GM21367 (cell line): ENCODE results near the gene MAVS.
A peak's percentile ranks its signal among the peaks of the same experiment; 100 is the strongest.
"Not testable (repeated sequence)": the region's sequence is repeated elsewhere in the genome, so short reads cannot be mapped to it uniquely, and the experiment has no call there.

Experiments
- ATAC-seq: cut with Tn5 transposase; IDR thresholded peaks from one replicate; pipeline ENCODE4 v1.9.1; 2021; ENCODE audit not compliant: unreplicated experiment

The MAVS gene

DNA sequence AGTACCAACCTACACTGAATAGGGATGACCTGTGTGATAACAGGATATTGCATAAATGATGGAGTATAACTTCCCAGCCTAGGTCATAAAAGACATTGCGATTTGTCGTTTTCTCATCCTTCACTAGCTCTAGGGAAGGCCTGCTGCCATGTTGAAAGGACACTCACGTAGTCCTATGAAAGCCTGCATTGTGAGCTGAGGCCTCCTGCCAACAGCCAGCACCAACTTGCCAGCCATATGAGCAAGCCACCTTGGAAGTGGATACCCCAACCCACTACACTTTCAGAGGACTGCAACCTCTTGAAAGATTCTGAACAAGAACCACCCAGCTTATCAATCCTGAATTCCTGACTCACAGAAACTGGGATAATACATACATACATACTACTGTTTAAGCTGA lies 39.1 kb downstream of the MAVS start:
- no peak for ATAC-seq

DNA sequence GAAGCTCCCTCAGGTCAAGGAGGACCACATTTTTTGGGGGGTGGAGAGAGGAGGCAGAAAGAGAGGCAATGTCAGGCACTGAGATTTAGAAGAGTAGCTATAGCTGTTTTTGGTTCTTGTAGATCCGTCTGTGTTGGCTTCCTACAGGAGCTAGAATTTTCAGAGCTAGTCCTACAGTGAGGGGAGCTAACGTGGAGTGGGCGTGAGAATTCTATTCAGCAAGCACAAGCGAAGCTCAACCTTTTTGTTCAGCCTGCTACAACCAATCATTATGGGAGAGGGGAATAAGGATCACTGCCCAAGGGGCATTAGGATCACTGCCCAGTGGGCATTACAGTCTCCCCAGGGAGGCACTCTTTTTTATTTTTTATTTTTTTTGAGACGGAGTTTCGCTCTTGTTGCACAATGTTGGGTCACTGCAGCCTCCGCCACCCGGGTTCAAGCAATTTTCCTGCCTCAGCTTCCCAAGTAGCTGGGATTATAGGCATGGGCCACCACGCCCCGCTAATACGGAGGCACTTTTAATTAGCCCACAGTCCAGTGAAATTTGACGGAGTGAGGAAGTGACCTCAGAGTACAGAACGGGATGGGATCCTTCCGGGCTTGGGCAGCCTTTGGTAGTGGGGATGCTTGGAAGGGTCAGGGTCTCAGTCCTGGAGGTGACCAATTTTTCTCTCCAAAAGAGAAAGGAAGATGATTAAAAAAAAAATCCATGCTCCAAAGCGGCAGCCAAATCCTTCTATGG lies 41.4 kb downstream of the MAVS start:
- no peak for ATAC-seq

DNA sequence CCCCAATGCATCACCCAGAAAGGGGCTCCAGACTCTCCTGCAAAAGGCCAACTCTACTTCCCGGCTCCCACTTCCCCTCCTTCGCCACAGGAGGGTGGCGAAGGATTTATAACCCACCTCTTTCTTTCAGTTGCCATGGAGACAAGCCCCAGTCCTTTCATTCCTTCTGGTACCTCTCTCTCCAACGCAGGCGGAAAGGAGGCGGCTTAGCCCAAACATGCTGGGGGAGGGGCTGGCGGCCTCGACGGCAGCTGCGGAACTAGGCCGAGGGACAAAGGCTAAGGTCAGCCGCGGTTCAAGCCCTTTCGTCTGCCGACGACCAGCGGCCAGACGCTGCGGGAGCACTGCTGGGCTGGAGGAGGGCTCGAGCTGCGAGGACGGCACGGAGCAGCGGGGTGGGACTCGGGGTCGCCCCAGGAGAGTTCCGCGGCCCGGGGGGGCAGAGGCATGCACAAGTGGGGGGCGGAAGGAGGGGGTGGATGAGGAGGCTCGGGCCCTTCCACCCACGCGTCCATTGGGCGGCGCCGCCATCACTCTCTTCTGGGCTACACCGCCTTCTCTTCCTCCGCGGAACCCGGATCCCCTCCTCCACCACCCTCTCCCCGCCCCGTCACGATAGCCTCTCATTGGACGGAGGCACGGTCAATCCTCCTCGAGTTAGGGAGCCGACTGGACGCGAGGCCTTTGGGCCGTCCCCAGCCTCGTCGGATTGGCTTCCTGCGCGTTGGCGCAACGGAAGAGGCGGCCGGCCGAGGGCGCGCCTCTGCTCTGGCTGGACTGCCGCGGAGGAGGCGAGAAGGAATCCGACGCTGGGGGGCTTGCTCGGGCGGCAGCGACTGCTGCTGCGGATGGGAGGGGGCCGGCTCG lies 42.2 kb downstream of the MAVS start, which contains the start of gene PANK2:
Gene PANK2 (plus strand): TSS at position 766 of the 867 bp plus-strand sequence.
- ATAC-seq: peak; percentile 85

DNA sequence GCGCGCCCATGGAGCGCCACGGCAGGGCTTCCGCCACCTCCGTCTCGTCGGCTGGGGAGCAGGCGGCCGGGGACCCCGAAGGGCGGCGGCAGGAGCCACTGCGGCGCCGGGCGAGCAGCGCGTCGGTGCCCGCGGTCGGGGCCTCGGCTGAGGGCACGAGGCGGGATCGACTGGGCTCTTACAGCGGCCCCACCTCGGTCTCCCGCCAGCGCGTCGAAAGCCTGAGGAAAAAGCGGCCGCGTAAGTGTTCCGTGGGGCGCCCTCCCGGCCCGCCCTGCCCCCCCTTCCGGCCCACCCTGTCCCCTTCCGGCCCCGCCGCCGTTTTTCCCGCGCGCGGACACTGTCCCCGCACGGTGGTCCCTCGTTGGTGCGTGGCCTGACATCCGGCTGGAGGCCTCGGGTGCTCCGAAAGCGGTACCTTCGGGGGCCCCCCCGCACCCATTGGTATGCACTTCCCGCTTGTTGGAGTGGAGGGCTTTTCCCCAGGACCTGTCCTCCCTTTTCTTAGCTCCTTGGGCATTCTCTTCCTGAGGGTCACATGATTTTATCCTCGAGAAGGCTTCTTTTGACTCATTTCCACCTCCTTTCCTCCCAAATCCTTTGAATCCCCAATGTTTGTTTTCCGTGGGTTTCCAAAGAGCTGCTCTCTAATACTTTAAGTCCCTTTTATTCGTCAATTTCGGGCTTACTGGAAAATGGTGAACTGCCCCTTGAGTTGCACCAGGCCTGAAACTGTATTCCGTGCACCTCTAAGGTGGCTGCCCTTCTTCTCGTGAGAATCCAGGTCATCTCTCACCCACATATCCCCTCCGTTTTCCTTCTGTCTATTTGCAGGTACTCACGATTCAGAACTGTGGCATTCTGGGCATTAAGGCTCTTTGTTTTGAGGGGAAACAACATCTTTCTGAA lies 43.1 kb downstream of the MAVS start:
- no peak for ATAC-seq

DNA sequence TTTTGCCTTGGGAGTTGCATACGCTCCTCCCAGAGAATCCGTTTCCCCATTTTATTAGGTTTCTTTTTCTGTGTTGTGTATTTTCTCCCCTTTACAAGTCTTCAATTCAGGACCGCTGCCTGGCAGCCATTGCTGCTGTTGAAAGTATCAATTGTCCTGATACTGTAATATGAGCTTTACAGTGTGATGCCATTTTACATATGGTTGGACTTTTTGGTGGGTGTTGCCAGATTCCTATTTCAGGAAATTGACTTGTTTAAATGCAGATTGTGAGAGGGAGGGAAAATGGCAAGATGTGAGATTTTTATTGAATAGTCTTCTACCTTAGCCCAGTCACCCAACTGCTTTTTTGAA lies 43.7 kb downstream of the MAVS start:
- no peak for ATAC-seq

DNA sequence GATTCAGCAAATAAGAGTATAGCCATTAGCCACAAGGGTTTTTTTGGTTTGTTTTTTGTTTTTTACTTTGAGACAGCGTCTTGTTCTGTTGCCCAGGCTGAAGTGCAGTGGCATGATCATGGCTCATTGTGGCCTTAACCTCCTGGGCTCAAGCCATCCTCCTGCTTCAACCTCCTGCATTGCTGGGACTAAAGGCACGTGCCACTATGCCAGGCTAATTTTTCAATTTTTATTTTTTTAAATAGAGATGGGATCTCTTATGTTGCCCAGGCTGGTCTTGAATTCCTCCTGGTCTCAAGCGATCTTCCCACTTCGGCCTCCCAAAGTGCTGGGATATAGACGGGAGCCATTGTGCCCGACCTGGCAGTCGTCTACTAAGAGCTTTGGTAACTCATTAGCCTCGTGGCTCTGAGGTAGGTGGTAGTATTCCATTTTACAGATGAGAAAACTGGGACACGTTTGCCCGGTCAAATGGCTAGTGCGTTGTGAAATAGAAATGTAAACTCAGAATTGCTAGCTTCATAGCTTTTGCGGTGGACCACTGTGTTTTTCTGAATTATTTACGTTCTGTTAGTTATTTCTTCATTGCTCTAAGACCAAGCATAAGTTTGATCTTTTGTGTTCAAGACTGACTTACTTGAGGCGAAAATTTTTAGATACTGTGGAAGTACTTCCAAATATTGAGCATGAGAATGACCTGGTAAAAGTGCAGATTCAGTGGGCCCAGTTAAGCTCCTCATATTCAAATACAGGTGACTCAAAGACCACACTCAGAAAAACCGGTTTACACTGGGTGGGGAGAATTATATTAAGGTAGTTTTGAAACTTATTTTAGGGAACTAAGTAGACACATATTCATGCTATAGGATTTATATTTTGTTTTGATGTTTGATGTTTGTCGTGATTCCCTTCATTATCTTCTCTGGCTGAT lies 44.6 kb downstream of the MAVS start:
- ATAC-seq: no peak

DNA sequence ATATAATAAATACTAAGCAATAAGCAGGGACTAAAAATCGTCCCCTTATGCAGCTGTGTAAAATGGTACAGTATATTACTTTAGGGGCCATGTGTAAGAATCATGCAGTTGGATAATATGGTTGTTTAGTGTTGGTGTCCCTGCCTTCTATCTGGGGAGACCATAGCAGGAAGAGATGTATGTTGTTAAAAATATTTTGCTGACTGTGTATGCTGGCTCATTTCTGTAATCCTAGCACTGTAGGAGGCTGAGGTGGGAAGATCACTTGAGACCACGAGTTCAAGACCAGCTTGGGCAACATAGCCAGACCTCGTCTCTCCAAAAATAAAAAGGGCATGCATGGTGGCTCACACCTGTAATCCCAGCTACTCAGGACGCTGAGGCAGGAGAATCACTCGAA lies 48.2 kb downstream of the MAVS start:
- ATAC-seq: no peak

DNA sequence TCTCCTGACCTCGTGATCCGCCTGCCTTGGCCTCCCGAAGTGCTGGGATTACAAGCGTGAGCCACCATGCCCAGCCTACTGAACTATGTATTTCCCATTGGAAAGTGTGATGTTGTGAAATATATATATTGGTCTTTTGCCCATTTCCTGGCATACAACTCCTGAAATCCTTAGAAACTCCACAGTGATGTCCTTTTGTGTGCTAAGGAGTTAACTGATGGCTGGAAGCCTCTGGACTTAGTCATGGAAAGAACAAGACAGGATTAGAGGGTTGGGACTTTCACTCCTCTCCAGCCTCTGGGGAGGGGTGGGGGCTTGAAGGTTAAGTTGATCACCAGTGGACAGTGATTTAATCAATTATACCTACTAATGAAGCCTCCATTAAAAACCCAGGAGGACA lies 49.7 kb downstream of the MAVS start:
- no peak for ATAC-seq

DNA sequence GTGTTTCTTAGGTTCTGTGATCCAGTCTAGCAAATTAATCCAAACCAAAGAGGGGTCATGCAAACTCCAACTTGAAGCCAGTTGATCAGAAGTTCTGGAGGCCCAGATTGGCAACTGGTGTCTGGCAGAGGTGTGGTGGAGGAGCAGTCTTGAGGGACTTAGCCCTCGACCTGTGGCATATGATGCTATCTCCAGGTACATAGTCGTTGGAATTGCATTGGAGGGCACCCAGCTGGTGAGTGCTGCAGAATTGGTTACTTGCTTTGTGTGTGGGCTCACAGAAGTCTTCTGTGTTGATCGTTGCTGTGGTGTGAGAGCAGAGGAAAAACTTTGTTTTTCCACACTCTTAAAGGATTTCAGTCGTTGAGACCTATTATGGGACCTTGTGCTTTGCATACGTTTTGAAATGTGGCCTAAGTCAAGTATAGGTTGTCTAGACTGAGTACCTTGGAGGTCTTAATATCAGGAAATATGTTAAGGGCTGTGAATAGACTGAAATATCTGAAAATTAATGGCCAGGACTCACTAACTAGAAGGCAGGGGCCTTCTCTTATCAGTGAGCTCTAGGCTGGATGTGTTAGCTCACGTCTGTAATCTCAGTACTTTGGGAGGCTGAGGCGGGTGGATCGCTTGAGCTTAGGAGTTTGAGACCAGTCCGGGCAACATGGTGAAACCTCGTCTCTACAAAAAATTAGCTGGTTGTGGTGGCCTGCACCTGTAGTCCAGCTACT lies 50.4 kb downstream of the MAVS start:
- no peak for ATAC-seq

DNA sequence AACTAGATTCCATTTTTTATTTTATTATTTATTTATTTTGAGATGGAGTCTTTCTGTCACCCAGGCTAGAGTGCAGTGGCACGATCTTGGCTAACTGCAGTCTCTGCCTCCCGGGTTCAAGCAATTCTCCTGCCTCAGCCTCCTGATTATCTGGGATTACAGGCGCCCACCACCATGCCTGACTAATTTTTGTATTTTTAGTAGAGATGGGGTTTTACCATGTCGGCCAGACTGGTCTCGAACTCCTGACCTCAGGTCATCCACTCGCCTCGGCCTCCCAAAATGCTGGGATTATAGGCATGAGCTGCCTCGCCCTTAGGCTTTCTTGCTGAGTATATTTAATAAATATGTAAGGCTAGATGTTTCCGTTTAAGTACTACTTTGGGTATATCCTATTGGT lies 51.5 kb downstream of the MAVS start:
- ATAC-seq: not testable (repeated sequence)

DNA sequence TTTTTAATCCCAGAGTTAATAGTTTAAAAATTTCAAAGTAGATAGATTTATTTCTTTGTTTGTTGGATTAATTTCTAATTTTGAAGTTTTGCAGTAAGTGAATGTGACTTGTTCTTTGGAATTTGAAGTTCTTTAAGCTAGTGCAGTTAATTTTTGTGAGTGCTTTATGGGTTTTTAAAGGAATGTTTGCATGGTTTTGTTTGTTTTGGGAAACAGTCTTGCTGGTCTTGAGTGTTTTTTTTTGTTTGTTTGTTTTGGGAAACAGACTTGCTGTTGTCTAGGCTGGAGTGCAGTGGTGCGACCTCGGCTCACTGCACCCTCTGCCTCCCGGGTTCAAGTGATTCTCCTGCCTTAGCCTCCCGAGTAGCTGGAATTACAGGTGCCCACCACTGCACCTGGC lies 52.0 kb downstream of the MAVS start:
- no peak for ATAC-seq

DNA sequence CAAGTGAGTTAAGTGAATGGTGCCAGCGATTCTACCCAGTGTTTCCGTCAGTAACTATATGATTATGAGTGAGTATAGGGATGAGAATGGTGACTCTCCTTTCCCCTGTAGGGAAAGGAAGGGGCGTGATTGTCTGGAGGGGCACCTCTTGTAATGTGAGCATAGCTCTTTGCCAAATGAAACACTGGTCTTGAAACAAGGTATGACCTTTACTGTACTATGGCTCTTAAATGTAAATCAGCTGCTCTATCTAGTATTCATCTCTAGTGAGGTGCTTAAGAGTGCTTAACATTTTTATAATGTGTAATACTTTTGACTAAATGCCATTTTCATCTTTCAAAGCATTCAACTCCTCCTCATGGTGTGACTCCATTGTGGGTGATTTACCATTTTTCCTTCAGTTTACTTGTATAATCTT lies 53.6 kb downstream of the MAVS start:
- no peak for ATAC-seq

DNA sequence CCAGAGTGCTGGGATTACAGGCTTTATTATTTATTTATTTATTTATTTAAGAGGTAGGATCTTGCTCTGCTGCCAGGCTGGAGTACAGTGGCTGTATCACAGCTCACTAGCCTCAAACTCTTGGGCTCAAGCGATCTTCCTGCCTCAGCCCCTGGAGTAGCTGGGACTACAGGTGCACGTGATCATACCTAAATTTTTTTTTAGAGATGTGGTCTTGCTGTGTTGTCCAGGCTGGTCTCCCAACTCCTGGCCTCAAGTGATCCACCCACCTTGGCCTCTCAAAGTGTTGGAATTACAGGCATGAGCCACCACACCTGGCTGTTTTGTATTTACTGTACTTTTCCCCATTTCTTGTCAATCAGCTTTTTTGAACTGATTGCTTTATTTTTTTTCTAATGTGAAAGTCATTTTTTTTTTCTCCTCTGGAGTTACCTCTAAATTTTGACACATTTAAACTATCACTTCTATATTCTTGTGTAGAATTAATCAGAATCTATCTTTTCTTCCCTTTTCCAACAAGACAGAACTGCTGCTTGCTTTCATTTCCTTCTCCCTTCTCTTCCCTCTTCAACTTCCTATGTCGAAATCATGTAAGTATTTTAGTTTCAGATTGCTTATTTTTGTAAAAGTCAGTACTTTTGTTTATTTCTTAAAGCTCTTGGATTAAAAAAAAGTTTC lies 54.5 kb downstream of the MAVS start:
- no peak for ATAC-seq

DNA sequence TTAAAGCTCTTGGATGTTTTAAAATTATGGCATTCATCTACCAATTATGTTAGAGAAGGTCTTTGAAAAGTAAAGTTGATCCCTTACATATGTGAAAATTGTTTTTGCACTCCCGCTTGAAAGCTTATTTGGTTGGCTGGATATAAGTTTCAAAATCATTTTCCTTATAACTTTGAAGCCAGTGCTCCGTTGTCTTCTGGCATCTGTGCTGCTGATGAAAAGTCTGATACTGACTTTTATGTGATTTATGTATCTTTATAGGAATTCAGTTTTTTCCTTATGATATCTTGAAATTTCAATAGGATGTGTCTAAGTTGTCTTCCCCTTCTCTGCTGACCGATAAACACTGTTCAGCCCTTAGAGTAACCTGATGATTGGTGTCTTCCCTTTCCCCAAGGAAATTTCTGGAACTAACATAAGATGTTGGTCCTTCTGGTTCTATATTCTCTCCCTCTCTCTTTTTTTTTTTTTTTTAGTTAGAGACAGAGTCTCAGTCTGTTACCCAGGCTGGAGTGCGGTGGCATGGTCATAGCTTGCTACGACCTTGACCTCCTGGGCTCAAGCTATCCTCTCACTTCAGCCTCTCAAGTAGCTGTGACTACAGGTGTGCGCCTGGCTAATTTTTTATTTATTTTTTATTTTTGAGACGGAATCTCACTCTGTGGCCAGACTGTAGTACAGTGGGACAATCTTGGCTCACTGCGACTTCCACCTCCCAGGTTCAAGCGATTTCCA lies 55.2 kb downstream of the MAVS start:
- no peak for ATAC-seq

DNA sequence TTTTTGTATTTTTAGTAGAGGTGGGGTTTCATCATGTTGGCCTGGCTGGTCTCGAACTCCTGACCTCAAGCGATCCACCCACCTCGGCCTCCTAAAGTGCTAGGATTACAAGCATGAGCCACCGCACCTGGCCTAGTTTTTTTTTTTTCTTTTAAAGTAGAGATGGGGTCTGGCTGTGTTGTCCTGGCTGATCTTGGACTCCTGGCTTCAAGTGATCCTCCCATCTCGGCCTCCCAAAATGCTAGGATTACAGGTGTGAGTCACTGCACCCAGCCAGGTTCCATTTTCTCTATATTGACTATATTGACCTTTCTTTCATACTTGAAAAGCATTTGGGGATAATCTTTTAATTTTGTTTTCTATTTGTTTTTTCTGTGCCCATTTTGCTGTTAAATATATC lies 55.8 kb downstream of the MAVS start:
- no peak for ATAC-seq

DNA sequence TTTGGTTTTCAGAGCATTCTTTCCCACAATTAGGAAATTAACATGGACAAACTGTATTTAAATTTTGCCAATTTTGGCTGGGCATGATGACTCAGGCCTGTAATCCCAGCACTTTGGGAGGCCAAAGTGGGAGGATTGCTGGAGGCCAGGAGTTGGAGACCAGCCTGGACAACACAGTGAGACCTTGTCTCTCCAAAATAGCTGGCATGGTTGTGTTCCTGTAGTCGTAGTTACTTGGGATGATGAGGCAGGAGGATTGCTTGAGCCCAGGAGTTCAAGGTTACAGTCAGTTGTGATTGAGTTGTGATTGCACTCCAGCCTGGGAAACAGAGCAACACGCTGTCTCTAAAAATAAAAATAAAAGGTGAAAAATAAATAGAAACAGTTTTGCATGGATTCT lies 57.6 kb downstream of the MAVS start:
- ATAC-seq: no peak

DNA sequence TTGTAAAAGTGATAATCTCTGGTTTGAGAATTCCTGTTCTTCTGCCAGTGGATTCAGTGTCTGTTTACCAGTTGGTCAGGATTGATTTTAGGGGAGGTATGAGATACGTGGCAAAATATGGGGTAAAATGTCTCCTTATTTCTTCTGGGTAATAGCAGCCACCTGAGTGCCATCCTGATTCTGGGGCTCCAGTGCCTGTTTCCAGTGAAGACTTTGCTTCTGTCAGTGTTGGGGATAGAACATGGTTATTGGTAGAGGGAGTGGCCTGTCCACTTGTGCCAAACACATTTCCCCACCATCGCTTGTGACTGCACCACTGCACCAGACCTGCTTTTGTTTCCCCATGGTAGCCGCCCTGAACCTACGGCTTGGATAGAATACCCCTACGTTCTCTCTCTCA lies 58.2 kb downstream of the MAVS start:
- no peak for ATAC-seq
